IPS-18c (cell line): ENCODE measurements around the gene POLR1B.
"Not testable (repeated sequence)": the region's sequence is repeated elsewhere in the genome, so short reads cannot be mapped to it uniquely, and the experiment has no call there.

Experiments used
- H3K4me3 ChIP-seq: 2 replicates; pipeline ENCODE4 v1.7.0; 2013; ENCODE audit warnings: low read depth, mild to moderate bottlenecking, low read length, moderate library complexity; ENCODE audit not compliant: insufficient read depth
- H3K9me3 ChIP-seq: one replicate; pipeline ENCODE4 v1.6.1; 2013; ENCODE audit warnings: mild to moderate bottlenecking, low read length, moderate library complexity; ENCODE audit not compliant: control insufficient read depth, insufficient read depth

POLR1B gene

GRCh38 chr2:112585400-112585799, 43.1 kb downstream of the POLR1B start:
- Histone ChIP-seq H3K9me3 (no peaks in the 10 kb centered on the region), H3K4me3 (peak overlapping the region; percentile 82)

GRCh38 chr2:112585873-112586464, 43.7 kb downstream of the POLR1B start:
- Histone ChIP-seq H3K4me3 (no peak overlapping the region), H3K9me3 (no peaks in the 10 kb centered on the region)

- Histone ChIP-seq H3K4me3 (no peak overlapping the region), H3K9me3 (peaks cover under 1% of the 10 kb centered on the region)
These were observed 46.4 kb downstream of the POLR1B start for GRCh38 chr2:112588611-112589045.

GRCh38 chr2:112591413-112591812, 49.1 kb downstream of the POLR1B start:
- Histone ChIP-seq H3K9me3 (peaks cover 3% of the 10 kb centered on the region), H3K4me3 (no peak overlapping the region)

- Histone ChIP-seq H3K4me3 (no peak overlapping the region), H3K9me3 (peaks cover 3% of the 10 kb centered on the region)
These were observed 51.5 kb downstream of the POLR1B start for GRCh38 chr2:112593736-112594135.

- Histone ChIP-seq H3K4me3 (no peak overlapping the region), H3K9me3 (peaks cover 3% of the 10 kb centered on the region)
These were observed 55.5 kb downstream of the POLR1B start for GRCh38 chr2:112597537-112598322.

GRCh38 chr2:112600634-112601033, 58.4 kb downstream of the POLR1B start:
- Histone ChIP-seq H3K9me3 (no peaks in the 10 kb centered on the region), H3K4me3 (no peak overlapping the region)

GRCh38 chr2:112601754-112602153, 59.5 kb downstream of the POLR1B start:
- Histone ChIP-seq H3K9me3 (no peaks in the 10 kb centered on the region), H3K4me3 (no peak overlapping the region)

- H3K4me3 ChIP-seq, result no peak overlapping the region
- H3K9me3 ChIP-seq, result no peaks in the 10 kb centered on the region
These were observed 60.7 kb downstream of the POLR1B start for GRCh38 chr2:112602917-112603316.

GRCh38 chr2:112603731-112604130, 61.5 kb downstream of the POLR1B start:
- Histone ChIP-seq H3K9me3 (no peaks in the 10 kb centered on the region), H3K4me3 (no peak overlapping the region)

GRCh38 chr2:112604952-112605351, 62.7 kb downstream of the POLR1B start:
- no peak overlapping the region for H3K4me3 ChIP-seq
- H3K9me3 ChIP-seq, result no peaks in the 10 kb centered on the region

- Histone ChIP-seq H3K4me3 (no peak overlapping the region), H3K9me3 (no peaks in the 10 kb centered on the region)
These were observed 63.7 kb downstream of the POLR1B start for GRCh38 chr2:112605926-112606325.

GRCh38 chr2:112606547-112606946, 64.3 kb downstream of the POLR1B start:
- Histone ChIP-seq H3K9me3 (no peaks in the 10 kb centered on the region), H3K4me3 (no peak overlapping the region)

GRCh38 chr2:112607680-112608438, 65.6 kb downstream of the POLR1B start:
- Histone ChIP-seq H3K4me3 (no peak overlapping the region), H3K9me3 (no peaks in the 10 kb centered on the region)

GRCh38 chr2:112609320-112609719, 67.1 kb downstream of the POLR1B start:
- H3K9me3 ChIP-seq, H3K4me3 ChIP-seq: not testable (repeated sequence)

GRCh38 chr2:112612283-112612682, 70.0 kb downstream of the POLR1B start:
- H3K9me3 ChIP-seq, H3K4me3 ChIP-seq: not testable (repeated sequence)

- H3K9me3 ChIP-seq, result no peaks in the 10 kb centered on the region
- H3K4me3 ChIP-seq, result no peak overlapping the region
These were observed 72.1 kb downstream of the POLR1B start for GRCh38 chr2:112614201-112614840.
